HG02981 (cell line): ENCODE results near the gene TMEM97.
"Not testable (repeated sequence)": the region's sequence is repeated elsewhere in the genome, so short reads cannot be mapped to it uniquely, and the experiment has no call there.

Experiments used
- ATAC-seq: cut with Tn5 transposase; IDR thresholded peaks from one replicate; pipeline ENCODE4 v1.9.1; 2021; ENCODE audit warnings: mild to moderate bottlenecking, moderate library complexity; ENCODE audit not compliant: unreplicated experiment

TMEM97 gene

GRCh38 chr17:28335959-28336871 is 17.2 kb downstream of the TMEM97 start:
- no peak for ATAC-seq

DNA sequence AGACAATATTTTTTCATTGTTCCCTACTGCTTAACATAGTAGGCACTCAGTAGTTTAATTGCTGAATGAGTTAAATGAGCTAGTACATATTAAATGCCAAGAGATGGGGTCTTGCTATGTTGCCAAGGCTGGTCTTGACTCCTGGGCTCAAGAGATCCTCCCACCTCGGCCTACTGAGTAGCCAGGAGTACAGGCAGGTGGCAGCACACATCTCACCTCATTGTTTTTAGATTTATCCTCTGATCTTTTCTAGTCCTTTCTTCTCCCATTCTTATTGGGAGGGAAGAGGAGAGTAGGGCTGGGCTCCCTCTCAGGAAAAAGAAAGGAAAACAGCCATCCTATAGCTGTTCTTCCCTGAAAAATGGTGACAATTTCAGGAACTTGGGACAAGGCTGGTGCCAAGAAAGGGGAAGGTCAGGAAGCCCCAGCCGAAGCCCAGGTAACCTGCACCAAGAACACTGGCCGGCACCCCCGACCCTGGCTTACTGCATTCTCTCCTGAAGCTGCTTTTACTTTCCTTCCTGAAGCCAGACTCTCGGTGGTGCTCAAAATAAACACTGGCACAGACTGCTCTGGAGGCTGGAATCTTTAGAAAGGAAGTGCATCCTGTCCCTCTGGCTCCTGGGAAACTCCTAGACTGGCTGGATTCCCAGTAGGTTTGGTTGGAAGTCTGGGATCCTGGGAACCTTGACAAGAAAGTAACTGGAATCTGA is 19.2 kb downstream of the TMEM97 start:
- no peak for ATAC-seq

- ATAC-seq = not testable (repeated sequence)
Measured at GRCh38 chr17:28338769-28339212, 19.8 kb downstream of the TMEM97 start.

GRCh38 chr17:28339431-28339830 is 20.4 kb downstream of the TMEM97 start:
- no peak for ATAC-seq

DNA sequence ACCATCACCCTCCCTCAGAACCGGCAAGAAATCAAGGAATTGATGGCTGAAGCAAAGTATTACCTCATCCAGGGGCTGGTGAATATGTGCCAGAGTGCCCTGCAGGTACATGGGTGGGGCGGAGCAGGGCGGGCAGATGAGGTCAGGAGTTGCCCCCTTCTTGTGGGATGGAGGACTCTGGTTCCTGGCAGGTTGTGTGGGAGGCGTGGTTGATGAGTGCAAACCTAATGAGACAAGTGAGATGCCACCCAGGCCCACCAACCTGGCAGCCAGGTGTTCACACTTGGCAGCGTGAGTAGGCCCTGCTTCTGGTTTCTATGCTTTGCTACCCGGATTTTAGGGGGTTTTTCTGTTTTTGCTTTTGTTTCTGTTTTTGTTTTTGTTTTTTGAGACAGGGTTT is 21.4 kb downstream of the TMEM97 start:
- no peak for ATAC-seq

DNA sequence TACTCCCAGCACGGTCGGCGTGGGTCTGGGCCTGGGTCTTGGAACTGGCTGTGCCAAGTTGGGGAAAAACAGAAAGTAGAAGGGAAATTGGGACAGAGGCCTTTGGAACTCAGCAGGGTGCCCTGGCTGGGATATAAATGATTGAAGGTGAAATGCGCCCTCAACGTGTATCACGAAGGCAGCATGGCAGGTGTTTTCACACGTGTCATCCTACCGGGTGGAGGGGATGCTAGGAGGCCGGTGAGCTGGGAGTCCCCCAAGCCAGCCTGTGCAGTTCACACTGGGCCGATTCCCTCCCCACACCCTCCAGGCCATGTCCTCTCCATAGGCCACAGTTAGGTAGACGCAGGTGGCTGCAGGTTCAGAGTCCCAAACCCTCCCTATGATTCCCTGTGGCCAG is 22.5 kb downstream of the TMEM97 start:
- no peak for ATAC-seq

- no peak for ATAC-seq
Measured at GRCh38 chr17:28342313-28342712, 23.3 kb downstream of the TMEM97 start.

DNA sequence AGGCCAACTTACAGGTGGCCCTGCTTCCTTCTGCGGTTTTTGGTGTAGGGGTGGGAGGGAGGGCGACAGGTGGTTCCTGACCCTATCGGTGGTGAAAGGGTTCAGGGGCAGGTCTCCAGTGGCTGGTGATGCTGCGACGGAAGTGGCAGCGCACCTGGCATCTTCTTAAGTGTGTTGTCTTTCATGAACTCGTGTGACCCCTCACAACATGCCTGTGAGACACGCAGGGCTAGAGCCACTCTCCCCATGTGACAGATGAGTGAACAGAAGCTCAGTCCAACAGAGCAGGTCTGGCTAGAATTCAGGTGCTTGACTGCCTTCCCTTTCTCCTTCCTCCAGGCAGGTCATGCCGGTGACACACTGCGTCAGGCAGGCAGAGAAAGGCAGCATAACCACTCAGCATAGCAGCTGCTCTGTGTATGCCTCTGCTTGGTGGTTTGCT is 24.5 kb downstream of the TMEM97 start:
- no peak for ATAC-seq

- ATAC-seq = no peak
Measured at GRCh38 chr17:28344011-28344410, 25.0 kb downstream of the TMEM97 start.

GRCh38 chr17:28344435-28344901 is 25.5 kb downstream of the TMEM97 start:
- ATAC-seq = no peak

DNA sequence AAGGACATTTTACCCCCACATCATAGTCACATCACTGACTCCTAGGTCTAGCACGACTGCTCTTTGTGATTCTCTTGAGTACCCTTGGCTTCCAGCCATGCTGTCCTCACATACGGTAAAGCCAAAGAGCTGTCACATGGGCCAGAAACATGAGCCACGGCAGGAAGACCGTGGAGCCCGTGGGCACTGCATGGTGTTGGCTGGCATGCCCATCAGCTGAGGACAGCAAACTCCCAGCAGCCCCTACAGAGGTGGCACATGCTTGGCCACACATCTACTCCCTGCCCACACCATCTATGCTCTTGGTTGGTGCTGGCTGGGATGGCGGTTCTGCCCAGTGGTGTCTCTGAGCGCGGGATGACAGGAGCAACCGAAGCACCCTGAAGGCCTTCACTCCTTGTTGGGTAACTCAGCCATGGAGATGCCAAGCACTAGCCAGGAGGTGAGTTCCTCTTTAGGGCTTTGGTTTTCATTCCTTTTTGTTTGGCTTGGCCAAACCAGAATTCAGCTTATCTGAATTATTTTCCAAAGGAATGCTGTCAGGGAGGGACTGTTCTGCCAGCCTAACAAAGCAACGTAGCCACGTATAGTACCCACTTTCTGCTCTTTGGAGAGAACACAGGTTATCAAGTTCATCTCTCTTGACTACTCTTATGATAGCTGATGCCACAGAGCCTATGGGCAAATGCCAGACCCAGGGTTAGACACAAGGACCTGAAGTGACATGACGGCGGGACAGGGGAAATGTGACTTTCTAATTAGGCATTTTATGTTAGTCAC is 26.6 kb downstream of the TMEM97 start:
- ATAC-seq = no peak

DNA sequence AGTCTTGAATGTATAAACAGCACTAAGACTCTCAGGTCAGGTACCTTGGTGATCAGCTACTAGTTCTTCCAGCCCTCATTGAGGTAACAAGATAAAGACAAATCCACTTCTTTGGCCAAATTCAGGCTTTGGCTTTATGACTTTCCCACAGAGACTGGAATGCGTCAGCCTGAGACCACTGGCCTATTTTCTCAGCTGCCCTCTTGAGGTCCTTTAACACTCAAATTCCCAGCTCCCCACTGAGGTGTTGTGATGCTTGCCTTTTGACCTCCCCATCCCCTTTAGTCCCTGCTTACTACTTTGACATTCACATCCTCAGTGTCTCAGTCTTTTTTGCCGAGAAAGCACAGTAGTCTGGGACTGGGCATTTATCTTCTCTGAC is 27.2 kb downstream of the TMEM97 start:
- no peak for ATAC-seq

- no peak for ATAC-seq
Measured at GRCh38 chr17:28346746-28347246, 27.8 kb downstream of the TMEM97 start.

DNA sequence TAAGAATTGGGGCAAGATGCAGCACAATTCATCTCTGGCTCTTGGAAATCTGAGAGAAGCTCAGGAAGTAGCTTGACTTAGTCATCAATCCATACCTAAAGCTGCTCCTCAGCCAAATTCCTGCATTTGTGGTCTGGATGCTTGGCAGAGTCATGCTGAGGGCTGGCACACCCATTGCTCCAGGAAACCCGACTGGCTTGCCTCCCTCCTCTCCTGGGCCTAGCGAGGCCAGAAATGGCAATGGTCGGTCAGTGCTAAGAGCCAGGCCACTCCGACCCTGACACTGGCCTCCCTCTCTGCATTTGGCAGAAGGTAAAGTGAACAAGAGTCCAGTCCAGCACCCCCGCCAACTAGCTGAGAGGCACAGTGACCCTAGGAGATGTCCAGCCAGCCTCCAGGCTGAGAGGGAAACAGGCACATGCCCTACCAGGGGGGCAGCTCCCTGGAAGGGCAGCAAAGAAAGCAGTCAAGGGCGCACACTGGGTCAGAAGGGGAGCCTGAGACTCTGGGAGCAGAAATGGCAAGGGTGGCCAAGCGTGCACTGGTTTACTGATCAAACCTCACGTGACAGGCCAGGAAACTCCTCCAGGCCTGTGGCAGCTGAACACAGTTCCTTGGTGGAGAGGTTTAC is 28.4 kb downstream of the TMEM97 start:
- no peak for ATAC-seq

DNA sequence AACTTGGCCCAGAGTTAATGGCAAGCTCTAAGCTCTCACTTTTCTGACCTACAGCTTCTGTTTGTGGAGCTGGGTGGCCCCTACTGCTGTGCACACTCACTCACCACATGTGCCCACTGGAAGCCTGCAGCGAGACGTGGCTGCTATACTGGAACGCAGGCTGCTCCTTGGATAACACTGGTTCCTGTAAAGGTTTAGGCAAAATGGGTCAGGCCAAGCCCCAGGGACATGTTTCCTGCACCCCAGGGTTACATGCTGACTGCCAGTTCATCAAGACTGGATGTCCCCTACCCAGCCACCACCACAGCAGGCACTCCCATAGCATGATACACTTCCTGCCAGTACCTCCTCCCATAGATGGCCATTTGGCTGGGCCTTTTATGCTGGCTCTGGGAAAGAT is 30.0 kb downstream of the TMEM97 start:
- no peak for ATAC-seq

DNA sequence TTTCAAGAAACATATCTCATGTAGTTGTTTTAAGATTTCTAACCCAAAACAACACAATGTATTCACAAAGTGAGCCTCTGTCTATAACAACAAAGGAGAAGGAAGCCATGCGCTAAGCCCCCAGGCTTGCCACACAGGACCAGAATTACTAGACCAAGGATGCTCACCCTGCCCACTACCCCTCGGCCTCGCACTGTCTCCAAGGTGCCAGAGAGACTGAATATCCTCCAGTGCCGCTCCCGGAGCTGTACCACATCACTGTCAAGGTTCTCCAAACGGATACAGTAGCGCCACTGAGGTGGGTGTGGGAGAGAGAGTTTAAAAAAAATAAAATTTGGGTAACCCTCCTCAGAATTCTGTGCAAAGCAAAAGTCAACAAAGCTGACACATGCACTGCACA is 31.3 kb downstream of the TMEM97 start:
- no peak for ATAC-seq

- peak; percentile 98 for ATAC-seq
Measured at GRCh38 chr17:28357061-28357900, 38.3 kb downstream of the TMEM97 start, which contains the start of gene POLDIP2. Gene POLDIP2 (minus strand): TSS chr17:28357527. CDS start chr17:28357448, 79 bp downstream.

GRCh38 chr17:28357901-28358197 is 38.8 kb downstream of the TMEM97 start:
- ATAC-seq = no peak

DNA sequence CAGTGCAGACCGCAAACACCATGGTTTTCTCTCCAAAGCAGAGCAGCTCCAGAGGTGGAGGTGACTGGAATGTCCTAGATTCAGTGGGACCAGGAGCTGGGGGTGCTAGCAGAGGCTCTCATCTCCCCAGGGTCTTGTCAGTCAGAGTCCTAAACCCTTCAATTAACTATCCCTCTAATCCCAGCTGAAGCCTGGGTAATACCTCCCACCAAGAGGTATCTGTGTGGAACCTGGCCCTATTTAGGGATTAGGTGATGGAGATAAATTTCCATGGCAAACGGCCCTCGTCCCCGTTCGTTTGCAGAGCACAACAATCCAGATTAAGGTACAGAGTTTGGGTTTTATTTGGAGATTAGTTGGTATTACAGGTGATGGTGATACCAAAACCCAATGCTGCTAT is 44.2 kb downstream of the TMEM97 start:
- ATAC-seq = no peak
